GM18868 (cell line): ENCODE measurements around the gene ECI1.
"Not testable (repeated sequence)": the region's sequence is repeated elsewhere in the genome, so short reads cannot be mapped to it uniquely, and the experiment has no call there.

Source experiments
- ATAC-seq: cut with Tn5 transposase; IDR thresholded peaks from one replicate; pipeline ENCODE4 v1.9.1; 2021; ENCODE audit warnings: mild to moderate bottlenecking, moderate library complexity; ENCODE audit not compliant: unreplicated experiment

ECI1 gene

DNA sequence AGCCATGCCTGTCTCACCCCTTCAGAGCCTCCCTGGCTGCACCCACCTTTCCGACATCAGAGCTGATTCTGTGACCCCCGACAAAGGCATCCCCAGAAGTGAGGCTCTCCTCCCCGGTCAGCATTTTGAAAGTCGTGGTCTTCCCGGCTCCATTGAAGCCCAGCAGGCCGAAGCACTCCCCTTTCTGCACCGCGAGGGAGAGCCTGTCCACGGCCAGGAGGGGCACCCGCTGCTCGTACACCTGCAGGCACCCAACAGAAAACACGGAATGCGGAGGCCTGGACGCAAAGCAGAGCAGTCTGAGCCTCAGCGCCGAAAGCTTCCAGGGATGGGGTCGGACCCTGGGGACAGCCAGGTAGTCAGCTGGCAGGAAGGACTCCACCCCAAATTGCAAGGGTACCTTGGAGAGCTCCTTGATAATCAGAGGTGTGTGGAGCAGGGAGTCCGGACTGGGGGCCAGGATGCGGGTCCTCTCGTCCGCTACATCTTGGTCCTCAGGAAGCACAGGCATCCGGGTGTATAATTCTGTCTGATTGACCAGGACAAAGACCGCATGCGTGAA lies 29.7 kb upstream of the ECI1 start:
- ATAC-seq, result no peak

DNA sequence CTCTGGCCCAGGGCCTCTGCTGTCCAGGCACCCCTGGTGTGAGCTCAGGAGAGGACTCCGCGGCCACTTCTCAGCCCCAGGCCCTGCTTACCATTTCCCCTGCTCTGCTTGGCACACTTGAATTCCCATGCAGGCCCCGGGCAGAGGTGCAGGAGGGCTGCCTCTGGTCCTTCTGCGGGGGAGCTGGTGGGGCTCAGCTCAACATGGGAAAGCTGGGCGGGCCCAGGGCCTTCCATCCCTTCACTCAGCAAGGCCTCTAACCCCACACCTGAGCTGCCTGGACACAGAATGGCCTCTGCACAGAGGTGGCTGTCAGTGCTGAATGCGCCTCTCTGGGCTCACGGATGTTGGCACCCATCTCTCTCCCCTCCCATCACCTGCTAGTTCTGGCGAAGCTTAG lies 29.1 kb upstream of the ECI1 start:
- no peak for ATAC-seq

DNA sequence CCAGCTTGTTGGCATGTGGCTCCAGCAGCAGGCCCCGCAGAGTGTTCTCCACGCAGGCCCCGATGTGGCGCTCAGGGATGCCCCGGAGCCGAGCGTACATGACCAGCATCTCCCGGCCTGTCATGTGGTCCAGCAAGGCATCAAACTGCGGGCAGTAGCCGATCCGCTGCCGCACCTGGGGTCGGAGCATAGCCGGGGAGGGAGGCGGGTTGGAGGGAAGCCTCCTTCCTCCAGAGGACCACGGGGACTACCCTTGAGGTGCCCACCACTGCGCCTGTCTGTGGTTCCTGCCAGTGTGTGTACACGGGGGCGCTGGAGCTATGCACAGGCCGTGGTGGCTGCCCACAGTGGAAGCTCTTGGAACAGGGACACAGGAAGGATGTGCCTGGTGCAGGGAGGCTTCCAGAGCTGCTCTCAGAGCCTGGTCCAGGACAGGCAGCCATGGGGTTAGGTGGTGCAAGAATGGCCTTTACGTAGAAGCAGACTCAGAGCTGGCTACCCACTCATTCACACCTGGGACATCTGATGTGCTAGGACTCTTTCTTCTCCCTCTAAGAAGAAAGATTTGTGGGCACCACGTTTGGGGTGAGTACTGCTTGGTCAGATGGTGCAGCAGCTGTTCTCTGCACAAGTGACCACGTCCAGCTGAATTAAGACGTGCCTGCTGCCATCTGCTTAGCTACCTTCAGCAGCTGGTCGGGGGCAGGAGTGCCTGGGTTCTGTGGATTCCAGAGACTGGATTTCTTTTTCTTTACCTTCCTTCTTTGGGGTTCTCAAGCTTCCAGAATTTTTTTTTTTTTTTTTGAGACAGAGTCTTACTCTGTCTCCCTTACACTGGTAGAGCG lies 27.8 kb upstream of the ECI1 start:
- no peak for ATAC-seq

GRCh38 chr16:2278272-2278608 lies 26.9 kb upstream of the ECI1 start:
- no peak for ATAC-seq

- ATAC-seq, result no peak
These were observed 26.3 kb upstream of the ECI1 start for GRCh38 chr16:2277466-2278271.

DNA sequence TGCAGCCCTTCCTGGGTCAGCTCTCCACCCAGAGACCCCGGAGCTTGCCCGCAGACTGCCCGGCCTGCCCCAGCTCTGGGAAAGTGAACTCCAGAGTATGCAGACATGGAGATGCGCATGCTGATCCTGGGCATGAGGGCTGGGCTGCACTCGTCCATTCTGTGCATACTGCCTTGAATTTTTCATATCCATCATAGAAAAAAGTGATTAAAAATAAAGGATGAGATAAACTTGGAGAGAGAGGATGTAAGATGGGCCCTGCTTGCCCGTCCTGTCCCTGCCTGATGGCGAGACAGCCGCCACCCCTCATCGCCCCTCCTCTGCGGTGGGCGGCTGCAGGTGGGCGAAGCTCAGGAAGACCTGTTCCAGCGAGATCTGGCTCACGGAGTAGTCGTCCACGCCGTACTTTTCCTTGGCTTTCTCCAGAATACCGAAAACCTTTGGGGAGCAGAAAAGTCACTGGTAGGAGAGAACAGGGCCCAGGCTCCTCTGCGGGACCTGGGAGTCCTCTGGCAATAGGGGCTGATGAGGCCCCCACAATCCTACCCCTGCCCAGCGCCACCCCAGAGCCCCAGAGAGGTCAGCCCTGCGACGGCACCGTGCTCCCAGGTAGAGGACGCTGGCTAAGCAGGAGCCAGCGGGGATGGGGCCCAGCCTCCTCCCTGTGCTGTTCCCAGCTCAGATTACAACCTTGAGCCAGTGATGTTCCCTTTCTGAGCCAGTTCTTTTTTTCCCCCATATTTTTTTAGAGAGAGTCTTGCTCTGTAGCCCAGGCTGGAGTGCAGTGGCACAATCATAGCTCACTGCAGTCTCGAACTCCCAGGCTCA lies 25.2 kb upstream of the ECI1 start:
- ATAC-seq, result no peak

DNA sequence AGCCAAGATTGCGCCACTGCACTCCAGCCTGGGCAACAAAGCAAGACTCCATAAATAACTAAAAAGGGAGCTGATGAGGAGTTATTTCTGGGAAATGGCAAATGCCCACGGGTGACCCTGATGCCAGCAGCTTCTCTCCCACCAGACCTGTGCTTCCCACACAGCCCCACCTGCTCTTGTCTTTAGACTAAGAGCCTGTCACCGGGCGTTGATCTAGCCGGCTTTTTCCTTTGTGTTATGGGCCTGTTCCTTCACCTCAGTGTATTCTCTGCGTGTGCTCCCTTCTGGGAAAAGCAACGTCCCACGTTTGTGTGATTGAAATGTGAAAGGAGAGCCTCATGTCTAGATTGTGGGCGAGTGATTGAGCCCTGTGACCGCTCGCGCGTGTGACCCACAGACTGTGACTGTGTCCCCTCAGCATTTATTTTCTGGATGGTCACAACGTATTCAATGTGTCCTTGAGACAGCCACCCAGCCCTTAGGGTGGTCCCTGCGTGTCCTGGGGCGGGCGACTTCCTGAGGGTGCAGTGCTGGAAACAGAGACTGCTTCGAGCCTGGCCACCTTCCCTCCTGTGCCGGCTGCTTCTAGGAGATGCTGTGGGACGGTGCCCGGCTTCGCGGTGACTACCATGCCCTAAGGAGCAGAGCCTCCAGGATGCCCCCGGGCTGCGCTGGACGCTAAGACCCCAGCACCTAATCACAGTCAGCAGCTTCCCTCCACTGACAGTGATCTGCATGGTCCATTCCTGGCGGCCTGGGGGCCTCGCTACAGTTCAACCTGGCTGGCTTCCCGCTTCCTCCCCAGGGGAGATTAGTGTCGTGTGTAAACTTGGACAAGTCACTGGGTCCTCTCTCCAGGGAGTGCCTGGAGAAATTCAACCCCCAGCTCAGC lies 24.3 kb upstream of the ECI1 start:
- ATAC-seq, result no peak

DNA sequence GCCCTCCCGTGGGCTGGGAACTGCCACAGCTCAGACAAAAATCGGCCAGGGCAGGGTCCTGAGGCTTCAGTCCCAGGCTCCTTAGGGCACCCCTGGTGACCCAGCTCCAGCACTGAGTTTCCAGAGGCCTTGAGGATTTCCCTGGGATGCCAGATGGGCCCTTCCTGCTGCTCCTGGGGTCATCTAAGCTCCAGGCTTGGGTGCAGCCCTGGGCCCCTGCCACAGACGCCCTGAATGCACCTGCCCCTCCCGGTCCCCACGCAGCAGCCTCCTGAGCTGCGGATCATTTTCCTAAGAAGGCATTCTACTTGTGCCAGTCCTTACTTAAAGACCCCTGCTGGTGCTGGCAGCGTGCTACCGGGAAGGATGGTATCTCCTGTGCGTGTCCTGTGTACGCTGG lies 22.5 kb upstream of the ECI1 start:
- no peak for ATAC-seq

- no peak for ATAC-seq
These were observed 22.1 kb upstream of the ECI1 start for GRCh38 chr16:2273484-2273883.

DNA sequence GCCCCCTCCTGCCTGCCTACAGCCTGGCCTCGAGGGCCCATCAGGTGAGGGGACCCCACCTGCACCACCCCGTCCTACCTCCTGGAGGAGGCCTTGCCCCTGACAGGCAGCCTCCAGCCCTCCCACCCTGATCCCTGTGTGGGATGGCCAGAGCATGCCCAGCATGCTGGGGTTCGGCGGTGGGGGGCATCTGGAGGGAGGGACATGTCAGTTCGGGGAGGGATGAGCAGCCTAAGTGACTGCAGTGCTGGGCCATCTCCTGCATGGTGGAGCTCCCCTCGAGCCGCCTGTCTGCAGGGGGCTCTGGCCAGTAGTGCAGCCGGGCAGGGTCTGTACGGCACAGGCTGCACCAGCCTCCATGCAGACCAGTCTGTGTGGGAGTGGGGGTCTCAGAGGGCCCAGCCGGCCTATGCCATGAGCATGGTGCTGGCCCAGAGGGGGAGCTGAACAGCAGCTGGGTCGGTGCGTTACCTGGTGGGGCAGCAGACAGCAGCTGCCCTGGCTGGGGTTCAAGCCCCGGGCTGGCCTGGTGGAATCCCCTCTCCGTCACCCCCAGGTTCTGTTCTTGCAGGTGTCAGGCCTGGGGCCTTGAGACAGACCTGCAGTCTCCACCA lies 20.6 kb upstream of the ECI1 start:
- ATAC-seq, result no peak

GRCh38 chr16:2270588-2271470 lies 19.4 kb upstream of the ECI1 start:
- ATAC-seq, result no peak

DNA sequence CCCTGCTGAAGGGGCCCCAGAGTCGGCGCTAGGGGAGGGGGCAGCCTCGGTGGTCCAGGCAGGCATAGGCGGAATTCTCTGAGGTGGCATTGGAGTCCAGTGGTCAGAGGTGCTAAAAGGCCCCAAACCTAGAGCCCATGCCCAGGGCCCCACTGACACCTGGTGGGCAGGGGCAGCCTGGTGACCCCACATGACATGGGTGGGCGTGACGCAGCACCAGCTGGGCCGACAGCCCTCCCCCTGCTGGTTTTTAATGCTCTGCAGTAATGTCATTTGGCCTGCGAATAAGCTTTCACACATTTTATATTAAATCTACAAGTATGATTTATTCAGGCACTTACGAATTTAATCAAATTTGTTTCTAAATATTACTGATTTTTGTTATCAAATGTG lies 18.7 kb upstream of the ECI1 start:
- ATAC-seq, result no peak

- peak; percentile 78 for ATAC-seq
These were observed 16.7 kb upstream of the ECI1 start, which contains the start of gene RNPS1 for GRCh38 chr16:2267913-2268666. Gene RNPS1, minus strand, starts transcription at chr16:2268126. Its CDS starts 3,483 bp downstream, at chr16:2264643.

DNA sequence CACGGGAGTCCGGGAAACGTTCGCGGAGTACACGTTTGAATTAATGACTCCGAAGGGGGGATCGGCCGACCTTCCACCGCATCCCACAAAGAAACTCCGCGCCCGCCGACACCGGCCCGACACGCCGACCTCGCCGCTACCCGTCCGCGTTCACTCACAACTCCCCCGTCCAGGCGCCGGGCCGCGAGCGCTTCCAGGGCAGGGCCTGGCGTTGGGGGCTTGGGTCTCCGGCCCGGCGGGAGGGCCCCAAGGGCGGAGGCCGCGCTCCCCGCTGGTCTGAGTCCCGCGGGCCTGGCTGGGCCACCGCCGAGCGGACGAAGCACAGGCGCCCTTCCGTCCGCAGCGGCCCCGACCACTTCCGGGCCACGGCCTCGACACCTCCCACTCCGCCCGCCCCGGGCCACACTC lies 16.1 kb upstream of the ECI1 start:
- peak; percentile 60 for ATAC-seq

DNA sequence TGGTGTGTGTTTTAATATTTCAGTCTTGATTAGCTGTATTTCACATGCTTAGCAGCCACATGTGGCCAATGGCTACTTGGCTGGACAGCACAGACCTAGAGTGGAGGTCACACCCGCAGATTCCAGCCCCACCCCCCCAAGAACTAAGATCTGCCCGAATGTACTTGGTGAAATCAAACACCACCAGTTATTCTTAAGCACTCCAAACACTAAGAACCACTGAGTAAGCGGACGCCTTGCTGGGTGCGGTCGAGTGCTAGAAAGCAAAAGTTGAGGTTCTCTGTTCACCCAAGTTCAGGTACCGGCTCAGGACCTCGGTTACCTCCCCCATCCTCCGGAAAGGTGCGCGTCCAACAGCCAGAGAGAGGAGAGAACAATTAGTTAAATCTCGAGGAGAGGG lies 15.5 kb upstream of the ECI1 start:
- ATAC-seq, result not testable (repeated sequence)

DNA sequence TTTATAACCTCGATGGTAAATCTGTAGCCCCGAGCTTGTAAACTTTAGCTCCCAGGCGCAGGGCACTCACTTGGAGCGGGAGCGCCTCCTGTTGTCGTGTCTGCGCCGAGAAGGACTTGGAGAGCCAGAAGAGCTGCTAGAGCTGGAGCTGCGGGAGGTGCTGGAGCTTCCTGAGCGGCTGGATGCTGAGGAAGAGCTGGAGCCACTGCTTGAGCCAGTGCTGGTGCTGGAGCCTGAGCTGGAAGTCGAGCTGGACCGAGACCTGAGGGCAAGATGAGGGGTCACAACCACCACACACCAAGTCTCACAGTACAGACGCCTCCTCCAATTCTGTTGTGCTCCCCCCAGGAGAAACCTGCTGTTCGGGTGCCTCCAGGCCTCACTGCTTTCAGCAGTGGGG lies 11.6 kb upstream of the ECI1 start:
- not testable (repeated sequence) for ATAC-seq

DNA sequence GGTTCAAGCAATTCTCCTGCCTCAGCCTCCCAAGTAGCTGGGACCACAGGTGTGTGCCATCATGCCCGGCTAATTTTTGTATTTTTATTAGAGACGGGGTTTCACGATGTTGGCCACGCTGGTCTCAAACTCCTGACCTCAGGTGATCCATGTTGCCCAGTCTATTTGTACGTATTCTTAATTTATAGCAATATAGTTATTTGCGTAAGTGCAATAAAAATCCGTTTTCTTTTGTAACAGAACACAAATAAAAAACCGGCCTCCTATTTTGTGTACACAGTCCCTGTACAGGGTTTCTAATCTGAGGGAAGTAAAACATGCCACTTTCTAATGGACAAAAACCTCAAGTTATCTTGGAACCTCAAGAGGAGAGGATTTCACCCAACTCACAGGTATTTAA lies 8.9 kb upstream of the ECI1 start:
- no peak for ATAC-seq

DNA sequence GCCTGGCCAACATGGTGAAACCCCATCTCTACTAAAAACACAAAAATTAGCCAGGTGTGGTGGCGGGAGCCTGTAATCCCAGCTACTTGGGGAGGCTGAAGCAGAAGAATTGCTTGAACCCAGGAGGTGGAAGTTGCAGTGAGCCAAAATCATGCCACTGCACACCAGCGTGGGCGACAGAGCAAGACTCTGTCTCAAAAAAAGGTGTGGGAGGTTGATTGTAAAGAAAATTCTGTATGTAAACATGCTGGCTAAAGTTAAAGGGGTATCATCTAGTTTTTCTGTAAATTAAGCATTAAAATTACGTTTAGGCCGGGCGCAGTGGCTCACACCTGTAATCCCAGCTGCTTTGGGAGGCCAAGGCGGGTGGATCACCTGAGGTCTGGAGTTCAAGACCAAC lies 7.1 kb upstream of the ECI1 start:
- ATAC-seq, result not testable (repeated sequence)
